ENCODE data around the gene ROCK2. TPM values are rescaled to one million over a fixed set of nuclear protein-coding genes. Genes with fewer than 3 reads are reported as not detected.

The ROCK2 gene
- total and polyA plus RNA-seq, 9 of the 15 experiments (the other 6 are each of a cell fraction or from before 2014, with no cell fraction given), result 4.9 to 30.6 (median 14.3) TPM

GRCh38 chr2:11154016-11154922 lies 190.2 kb downstream of the ROCK2 start:
- ATAC-seq, result peak; percentile 16
- Histone ChIP-seq H3K27ac (ENCODE audit: extremely low read depth, low read depth, low read length) (peak overlapping the region; percentile 74), H3K4me3 (peak overlapping the region; percentile 47), H3K79me2 (ENCODE audit: control insufficient read depth, insufficient read depth, low read length) (no peaks in the 10 kb centered on the region), H3K9ac (ENCODE audit: insufficient read depth in 1 of 2, low read depth in 2 of 2, low read length in 2 of 2) (peak overlapping the region; percentile 74 to 94), H3K4me1 (replicated peaks in 1 of 2; ENCODE audit: control insufficient read depth in 2 of 2, insufficient read depth in 2 of 2, low read length in 2 of 2) (peaks cover 13 to 36% of the 10 kb centered on the region in 2 experiments; a peak in 4 of 5 replicates), H3K9me1 (ENCODE audit: control insufficient read depth, insufficient read depth, low read length) (no peaks in the 10 kb centered on the region), H3K4me2 (ENCODE audit: insufficient read depth, low read length) (peak overlapping the region; percentile 81), H2AFZ (ENCODE audit: low read depth, low read length) (peak overlapping the region; percentile 98), H3K9me3 (replicated peaks; ENCODE audit: control insufficient read depth, insufficient read depth, low read depth, low read length) (no peaks in the 10 kb centered on the region), H3K27me3 (ENCODE audit: control insufficient read depth in 2 of 2, insufficient read depth in 2 of 2, low read length in 2 of 2) (no peaks in the 10 kb centered on the region), H3K36me3 (ENCODE audit: control insufficient read depth, insufficient read depth, low read length) (no peaks in the 10 kb centered on the region), H4K20me1 (replicated peaks; ENCODE audit: control insufficient read depth, insufficient read depth, low read length) (0 out of 2 replicates have a peak, but pooled peaks cover 2% of the 10 kb centered on the region)
- FAIRE-seq, result peak; percentile 79
- intact Hi-C loops (cut with micrococcal nuclease) (no loop called here), in situ Hi-C loops (cut with MboI) (no loop called here)
- BruUV-seq (replicated peaks), result TSS peak; percentile 99
- ChIA-PET POLR2A (interaction anchor here (0.7 to 1.3 kb wide), 3 partner anchors 32 to 257 kb away, joined by 3 to 4 read pairs (median 3); partner anchors contain the start of gene ROCK2), CTCF (ENCODE audit: low intra/inter-chr PET ratio) (no interaction called here)
- 63% methylated on average over 30 of the region's 35 CpGs for WGBS (ENCODE audit: insufficient coverage, low coverage, missing lambda C conversion rate)
- no peak for DNase-seq (ENCODE audit: extremely low read depth in 1 of 4, low spot score in 3 of 4)
- TF ChIP-seq ATF3 (IDR thresholded peaks at IDR 0.05), result no peak
- TF ChIP-seq ATF3 (CRISPR knock-in tag; conservative IDR thresholded peaks at IDR 0.05), result no peak
- 0 out of 2 replicates have a peak, but pooled peaks have one; percentile 60 for TF ChIP-seq SREBF2 (CRISPR knock-in tag; IDR thresholded peaks at IDR 0.05)
- TF ChIP-seq KDM5B (IDR thresholded peaks at IDR 0.05; ENCODE audit: insufficient replicate concordance, low read depth, low read length), result peak; percentile 42
- peak; percentile 77 for TF ChIP-seq L3MBTL2 (IDR thresholded peaks at IDR 0.05)
- TF ChIP-seq TBP (optimal IDR thresholded peaks at IDR 0.05; ENCODE audit: low read depth, low read length), result peak; percentile 77
- TF ChIP-seq SIN3A (IDR thresholded peaks at IDR 0.05; ENCODE audit: borderline replicate concordance in 2 of 2, control insufficient read depth in 1 of 2, low read depth in 2 of 2, low read length in 2 of 2), result no peak
- TF ChIP-seq, protein P1, sequence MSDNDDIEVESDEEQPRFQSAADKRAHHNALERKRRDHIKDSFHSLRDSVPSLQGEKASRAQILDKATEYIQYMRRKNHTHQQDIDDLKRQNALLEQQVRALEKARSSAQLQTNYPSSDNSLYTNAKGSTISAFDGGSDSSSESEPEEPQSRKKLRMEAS (CRISPR knock-in tag; IDR thresholded peaks at IDR 0.05), result peak; percentile 70
- 0 out of 2 replicates have a peak, but pooled peaks have one; percentile 21 for TF ChIP-seq MTA3 (IDR thresholded peaks at IDR 0.05; ENCODE audit: borderline replicate concordance)
- TF ChIP-seq, protein P2, sequence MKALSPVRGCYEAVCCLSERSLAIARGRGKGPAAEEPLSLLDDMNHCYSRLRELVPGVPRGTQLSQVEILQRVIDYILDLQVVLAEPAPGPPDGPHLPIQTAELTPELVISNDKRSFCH (CRISPR knock-in tag; IDR thresholded peaks at IDR 0.05), result no peak
- TF ChIP-seq, protein P2 (tag; IDR thresholded peaks at IDR 0.05), result 0 out of 2 replicates have a peak, but pooled peaks have one; percentile 48
